C4-2B (cell line): ENCODE results near the gene MAP1S.

Experiments used
- H3K27ac ChIP-seq: fragments of 450-650 bp; 2 replicates; pipeline ENCODE4 v1.5.1; 2017
- ZFX ChIP-seq: fragments of 450-650 bp; IDR thresholded peaks from 2 replicates; pipeline ENCODE4 v1.6.1; 2017
- TF ChIP-seq, protein P1 (sequence below): fragments of 450-650 bp; conservative IDR thresholded peaks from 2 replicates; pipeline ENCODE4 v1.5.1; 2017; ENCODE audit warnings: mild to moderate bottlenecking

Gene MAP1S

DNA sequence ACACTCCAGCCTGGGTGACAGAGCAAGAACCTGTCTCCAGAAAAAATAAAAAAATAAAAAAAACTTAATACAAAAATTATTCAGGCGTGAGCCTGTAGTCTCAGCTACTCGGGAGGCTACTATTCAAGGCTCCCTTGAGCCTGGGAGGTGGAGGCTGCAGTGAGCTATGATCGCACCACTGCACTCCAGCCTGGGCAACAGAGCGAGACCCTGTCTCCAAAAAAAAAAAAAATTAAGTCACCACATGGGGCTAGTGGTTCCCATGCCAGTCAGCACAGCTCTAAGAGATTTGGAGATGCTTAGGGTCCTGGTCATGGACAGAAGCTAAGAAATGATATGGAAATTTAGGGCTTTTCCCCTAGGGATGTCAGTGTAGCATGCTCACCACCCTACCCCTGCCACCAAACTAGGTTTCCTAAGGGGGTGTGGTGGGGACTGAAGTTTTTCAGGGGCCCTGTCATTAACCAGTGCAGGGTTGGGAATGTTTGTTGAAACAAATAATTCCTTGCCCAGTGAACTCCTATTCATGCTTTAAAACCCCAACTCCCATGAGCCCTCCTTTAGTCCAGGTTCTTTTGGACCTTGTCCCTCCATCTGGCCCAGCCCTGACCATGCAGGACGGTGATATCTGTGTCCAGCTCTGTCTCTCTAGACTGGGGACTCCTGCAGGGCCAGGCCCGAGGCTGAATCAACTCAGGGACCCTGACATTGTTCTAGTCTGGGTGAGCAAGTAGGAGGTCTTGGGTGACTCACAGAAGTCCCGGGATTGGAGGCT, 33.8 kb downstream of the MAP1S start:
- TF ChIP-seq, protein P1, sequence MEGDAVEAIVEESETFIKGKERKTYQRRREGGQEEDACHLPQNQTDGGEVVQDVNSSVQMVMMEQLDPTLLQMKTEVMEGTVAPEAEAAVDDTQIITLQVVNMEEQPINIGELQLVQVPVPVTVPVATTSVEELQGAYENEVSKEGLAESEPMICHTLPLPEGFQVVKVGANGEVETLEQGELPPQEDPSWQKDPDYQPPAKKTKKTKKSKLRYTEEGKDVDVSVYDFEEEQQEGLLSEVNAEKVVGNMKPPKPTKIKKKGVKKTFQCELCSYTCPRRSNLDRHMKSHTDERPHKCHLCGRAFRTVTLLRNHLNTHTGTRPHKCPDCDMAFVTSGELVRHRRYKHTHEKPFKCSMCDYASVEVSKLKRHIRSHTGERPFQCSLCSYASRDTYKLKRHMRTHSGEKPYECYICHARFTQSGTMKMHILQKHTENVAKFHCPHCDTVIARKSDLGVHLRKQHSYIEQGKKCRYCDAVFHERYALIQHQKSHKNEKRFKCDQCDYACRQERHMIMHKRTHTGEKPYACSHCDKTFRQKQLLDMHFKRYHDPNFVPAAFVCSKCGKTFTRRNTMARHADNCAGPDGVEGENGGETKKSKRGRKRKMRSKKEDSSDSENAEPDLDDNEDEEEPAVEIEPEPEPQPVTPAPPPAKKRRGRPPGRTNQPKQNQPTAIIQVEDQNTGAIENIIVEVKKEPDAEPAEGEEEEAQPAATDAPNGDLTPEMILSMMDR, result no peak
- TF ChIP-seq ZFX, result no peak
- H3K27ac ChIP-seq, result no peak overlapping the region

DNA sequence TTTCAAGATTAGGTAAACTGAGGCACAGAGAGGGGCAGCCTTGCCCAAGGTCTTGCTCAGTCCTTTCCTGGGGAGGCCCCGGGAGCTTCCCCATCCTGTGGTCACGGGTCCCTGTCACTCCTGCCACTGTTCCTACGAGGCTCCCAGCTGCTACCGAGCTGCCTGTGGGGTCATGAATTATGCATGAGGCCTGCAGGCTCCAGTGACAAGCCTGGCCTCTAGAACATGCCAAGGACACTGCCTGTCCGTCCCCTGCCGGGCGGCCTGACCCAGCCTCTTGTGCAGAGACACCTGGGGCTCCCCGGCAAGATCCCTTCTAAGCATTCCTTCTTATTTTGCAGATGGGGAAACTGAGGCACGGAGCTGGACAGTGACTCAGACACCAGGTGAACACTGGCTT, 34.7 kb downstream of the MAP1S start:
- no peak overlapping the region for H3K27ac ChIP-seq

DNA sequence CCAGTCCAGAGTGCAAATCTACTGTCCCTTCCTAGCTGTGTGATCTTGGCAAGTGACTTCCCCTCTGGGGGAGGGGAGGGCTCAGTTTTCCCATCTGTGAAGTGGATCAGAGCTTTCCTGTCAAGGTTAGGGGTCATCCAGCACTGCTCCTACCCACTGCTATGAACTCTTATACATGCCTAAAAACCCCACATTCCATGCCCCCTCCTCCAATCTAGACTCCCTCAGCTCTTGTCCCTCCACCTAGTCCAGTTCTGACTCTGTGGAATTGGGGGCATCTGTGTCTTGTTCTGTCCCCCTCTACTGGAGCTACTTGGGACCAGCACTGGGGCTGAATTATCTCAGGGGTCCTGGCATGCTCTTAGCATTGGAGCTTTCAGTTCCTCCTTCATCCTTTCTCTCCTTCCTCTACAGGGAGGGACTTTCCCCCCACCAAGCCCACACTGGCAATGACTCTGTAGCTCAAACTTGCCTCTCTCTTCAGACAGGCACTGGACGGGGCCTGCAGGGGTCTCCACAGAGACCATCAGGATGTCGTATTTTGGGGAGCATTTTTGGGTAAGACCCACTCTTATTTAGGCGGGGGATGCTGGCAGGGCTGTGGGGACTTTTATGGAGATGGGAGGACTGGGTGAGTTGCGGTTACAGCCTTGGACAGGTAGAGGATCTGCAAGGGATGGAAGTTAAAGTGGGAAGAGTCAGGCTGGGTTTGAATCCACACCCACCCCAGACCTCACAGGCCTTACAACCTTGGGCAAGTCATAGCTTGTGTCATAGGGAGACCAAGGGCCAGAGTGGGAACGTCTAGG, 35.6 kb downstream of the MAP1S start:
- TF ChIP-seq ZFX, result no peak
- TF ChIP-seq, protein P1, result no peak
- no peak overlapping the region for H3K27ac ChIP-seq

More for the DNA sequence above, 34.7 kb downstream of the MAP1S start:
- TF ChIP-seq ZFX, result no peak
- TF ChIP-seq, protein P1, result no peak

DNA sequence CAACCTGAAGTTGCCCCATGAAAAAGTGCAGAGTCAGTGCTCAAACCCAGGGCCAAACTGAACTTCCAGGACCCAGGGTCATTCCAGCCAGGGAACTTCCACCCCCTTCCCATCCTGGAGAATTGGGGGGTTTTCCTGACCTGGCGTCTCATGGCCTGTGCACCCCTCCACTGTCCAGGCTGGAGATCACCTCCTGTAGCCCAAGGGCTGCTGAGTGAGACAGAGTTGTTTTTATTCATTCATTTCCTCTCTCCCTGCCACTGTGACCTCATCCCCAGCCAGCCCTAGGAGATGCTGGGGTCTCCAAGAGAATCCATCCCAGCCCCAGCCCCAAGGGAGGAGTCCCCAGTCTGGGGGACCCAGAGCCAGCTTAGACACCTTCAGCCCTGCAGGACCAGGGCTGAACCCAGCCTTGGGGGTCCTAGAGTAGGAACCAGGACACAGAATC, 36.2 kb downstream of the MAP1S start:
- no peak for TF ChIP-seq ZFX
- TF ChIP-seq, protein P1, result no peak
- H3K27ac ChIP-seq, result no peak overlapping the region

DNA sequence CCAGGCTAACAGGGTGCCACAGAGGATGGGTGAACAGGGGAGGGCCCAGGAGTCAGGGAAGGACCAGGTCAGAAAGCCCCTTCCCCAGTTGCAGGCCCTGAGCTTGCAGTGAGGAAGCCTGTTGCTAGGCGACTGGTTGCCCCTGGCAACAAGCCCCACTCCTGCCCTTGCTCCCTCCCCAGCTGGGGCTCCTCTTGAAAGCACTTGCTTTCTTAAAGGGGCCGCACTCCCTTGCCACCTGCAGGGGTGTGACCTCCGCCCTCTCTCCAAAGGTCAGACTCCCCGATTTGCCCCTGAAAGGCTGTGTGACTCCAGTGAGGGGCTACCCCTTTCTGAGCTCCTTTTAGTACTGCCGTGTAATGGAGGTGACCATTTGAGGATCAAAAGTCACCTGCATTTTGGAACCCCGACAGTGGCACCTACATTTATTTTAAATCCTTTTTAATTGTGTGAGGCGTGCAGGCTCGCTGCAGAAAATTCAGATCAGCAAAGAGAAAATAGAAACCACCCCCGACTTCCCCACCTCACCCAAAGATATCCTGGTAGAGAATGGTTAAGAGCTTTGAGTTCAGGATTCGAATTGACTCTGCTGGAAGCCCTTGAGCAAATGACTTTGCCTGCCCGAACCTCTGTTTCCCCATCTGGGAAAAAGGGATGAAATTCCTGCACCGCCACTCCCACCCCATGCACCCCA, 36.8 kb downstream of the MAP1S start:
- TF ChIP-seq, protein P1, result no peak
- TF ChIP-seq ZFX, result no peak
- H3K27ac ChIP-seq, result no peak overlapping the region

DNA sequence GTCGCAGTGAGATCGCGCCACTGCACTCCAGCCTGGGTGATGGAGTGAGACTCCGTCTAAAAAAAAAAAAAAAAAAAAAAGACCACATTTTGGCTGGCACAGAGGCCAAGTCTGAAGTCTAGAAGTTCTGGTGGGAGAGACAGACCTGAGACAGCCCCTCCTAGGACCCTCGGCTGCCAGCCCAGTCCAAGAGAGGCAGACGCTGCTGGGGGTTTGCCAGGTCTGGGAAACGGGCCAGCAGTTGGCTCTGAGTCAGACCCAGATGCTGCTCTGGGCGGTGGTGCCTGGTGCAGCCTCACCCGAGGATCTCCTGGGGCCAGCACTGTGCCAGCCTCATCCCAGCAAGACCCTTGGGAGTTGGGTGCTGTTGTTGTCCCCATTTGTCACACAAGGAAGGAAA, 37.8 kb downstream of the MAP1S start:
- TF ChIP-seq, protein P1, result no peak
- no peak for TF ChIP-seq ZFX
- no peak overlapping the region for H3K27ac ChIP-seq
